Measurements from ENCODE around the gene RTP3.

RTP3 gene

DNA sequence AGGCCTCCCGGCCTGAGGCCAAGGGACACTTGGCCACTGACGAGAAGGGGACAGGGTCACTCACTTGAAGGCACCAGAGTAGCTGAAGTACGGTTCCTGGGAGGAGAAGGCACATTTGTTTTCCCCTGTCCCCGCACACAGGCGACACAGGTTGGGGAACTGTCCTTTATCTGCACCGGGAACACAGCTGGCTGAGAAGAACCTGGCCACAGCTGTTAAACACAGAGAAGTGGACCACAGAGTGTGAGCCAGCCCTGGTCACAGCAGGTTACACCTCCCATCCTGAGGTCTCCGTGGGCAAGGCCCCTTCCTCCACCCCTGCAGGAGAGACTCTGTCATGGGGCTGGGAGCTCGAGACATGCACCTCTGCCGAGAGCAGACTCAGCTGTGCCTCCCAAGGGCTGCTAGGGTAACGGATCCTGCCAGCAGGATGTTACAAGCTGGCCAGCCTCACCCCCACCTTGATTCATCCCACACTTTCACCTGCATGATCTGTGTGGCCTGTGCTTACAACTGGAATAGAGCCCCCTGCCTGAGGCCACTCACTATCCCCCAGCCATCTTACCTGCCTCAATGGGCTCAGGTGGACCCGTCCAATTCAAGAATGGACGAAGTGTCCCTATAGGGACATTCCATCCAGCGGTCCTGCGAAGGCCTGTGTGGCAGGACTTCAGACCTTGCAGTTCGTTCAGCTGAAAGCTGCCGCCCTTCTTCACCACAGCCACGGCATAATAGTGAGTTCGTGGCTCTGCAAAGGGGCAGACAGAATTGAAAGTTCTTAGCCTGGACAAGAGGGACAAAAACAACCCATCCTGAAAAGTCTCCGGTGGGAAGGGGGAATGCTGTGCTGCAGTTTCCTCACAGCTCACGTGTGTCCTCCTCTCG is 42.3 kb upstream of the RTP3 start:
- H3K4me3 ChIP-seq (ENCODE audit: low read depth, low read length) = no peak overlapping the region
- TF ChIP-seq CTCF (IDR thresholded peaks at IDR 0.05; ENCODE audit: control insufficient read depth, extremely low read depth, insufficient read depth) = no peak
- no peak for DNase-seq (ENCODE audit: low read depth)

DNA sequence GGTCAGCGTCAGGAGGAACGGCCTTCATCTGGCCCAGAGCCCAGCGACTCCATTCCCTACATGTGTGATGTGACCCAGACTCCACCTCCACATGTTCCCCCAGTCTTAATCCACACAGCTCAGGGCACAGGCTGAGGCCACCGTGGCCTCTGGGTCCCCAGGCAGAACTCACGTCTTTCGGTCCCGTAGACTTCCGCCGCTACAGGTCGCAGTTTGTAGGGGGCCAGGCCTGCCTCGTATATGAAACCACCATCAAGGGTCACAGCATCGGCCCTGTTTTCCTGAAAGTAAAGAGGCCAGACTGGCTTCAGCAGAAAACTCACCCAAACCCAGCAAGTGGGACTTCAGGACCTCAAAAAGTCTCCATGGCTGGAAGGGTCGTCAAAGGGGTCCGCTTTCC is 41.7 kb upstream of the RTP3 start:
- no peak for DNase-seq (ENCODE audit: low read depth)
- TF ChIP-seq CTCF (IDR thresholded peaks at IDR 0.05; ENCODE audit: control insufficient read depth, extremely low read depth, insufficient read depth) = no peak
- H3K4me3 ChIP-seq (ENCODE audit: low read depth, low read length) = no peak overlapping the region

DNA sequence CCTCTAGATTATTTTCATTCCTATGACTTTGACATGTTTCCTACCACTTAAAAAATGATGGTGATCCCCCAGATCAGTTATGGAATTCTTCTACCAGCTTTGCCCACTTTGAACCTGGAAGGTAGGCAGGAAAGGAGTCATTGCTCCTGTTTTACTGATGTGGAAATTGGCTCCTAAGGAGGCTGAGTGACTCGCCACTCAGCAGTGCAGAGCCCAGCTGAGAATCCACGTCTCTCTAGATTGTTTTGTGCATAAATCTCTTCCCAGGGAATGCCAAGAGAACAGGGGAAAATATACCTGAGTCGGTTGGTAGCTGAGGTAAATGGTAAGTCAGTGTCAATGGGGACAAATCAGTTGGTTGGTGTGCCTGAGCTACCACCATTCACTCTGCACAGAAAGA is 37.7 kb upstream of the RTP3 start:
- no peak for DNase-seq (ENCODE audit: low read depth)
- TF ChIP-seq CTCF (IDR thresholded peaks at IDR 0.05; ENCODE audit: control insufficient read depth, extremely low read depth, insufficient read depth) = no peak
- no peak overlapping the region for H3K4me3 ChIP-seq (ENCODE audit: low read depth, low read length)

DNA sequence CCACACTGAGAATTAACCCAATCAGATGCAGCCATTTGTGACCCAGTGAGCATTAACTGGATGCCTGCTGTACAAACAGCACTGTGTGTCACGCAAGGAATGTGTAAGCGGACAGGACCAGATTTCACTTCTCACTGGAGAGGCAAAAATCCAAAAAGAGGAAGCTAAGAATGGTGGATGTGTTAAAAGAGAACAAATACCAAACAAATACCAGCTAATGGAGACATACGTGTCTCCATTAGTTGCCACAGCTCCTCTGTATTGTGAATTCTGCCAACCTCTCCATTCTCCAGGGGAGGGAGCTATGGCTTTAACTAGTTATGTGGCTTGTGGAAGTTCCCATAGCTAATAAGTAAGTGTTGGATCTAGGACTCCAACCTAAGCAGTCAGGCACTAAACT is 35.7 kb upstream of the RTP3 start:
- no peak for TF ChIP-seq CTCF (IDR thresholded peaks at IDR 0.05; ENCODE audit: control insufficient read depth, extremely low read depth, insufficient read depth)
- DNase-seq (ENCODE audit: low read depth) = no peak

GRCh38 chr3:46462511-46462910 is 35.3 kb upstream of the RTP3 start:
- no peak overlapping the region for H3K4me3 ChIP-seq (ENCODE audit: low read depth, low read length)
- no peak for DNase-seq (ENCODE audit: low read depth)
- TF ChIP-seq CTCF (IDR thresholded peaks at IDR 0.05; ENCODE audit: control insufficient read depth, extremely low read depth, insufficient read depth) = no peak

More for the DNA sequence above, 35.7 kb upstream of the RTP3 start:
- no peak overlapping the region for H3K4me3 ChIP-seq (ENCODE audit: low read depth, low read length)

DNA sequence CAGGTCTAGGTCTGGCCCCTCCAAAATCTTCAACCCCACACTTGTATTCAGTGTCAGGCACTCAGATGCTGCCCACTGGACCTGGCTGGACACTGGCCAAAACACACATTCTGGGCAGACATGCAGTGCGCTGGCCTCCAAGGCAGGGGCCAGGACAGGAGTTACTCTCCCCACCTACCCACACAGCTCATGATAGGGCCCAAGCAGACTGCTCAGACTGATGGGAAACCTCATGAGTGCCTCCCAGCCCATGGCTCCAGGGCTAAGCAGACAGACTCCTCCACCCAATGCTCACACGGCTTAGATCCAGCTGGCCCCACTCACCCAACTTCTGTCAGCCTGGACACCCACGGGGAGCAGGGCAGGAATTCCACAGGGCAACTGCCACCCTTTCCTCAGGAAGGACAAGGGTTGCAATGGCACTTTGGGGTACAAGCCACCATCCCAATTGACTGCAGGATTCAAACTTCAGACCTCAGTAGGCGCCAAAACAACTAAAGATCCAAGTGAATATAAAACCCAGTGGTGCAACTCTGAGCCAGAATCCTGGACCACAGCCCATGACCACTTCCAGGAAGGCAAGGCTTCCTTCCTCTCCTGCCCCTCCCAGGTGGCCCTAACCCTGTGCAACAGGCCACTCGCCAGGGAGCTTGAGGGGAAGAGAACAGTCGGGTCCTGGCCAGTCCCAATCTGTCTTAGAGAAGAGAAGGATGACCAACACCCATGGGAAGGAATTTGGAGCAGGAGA is 34.5 kb upstream of the RTP3 start:
- DNase-seq (ENCODE audit: low read depth) = no peak
- no peak for TF ChIP-seq CTCF (IDR thresholded peaks at IDR 0.05; ENCODE audit: control insufficient read depth, extremely low read depth, insufficient read depth)
- no peak overlapping the region for H3K4me3 ChIP-seq (ENCODE audit: low read depth, low read length)
